ENCODE data around the gene FSTL5. TPM values are rescaled to one million over a fixed set of nuclear protein-coding genes. Genes with fewer than 3 reads are reported as not detected.

FSTL5 gene
- total RNA-seq, 1 donor from 2014 or later, result not detected

DNA sequence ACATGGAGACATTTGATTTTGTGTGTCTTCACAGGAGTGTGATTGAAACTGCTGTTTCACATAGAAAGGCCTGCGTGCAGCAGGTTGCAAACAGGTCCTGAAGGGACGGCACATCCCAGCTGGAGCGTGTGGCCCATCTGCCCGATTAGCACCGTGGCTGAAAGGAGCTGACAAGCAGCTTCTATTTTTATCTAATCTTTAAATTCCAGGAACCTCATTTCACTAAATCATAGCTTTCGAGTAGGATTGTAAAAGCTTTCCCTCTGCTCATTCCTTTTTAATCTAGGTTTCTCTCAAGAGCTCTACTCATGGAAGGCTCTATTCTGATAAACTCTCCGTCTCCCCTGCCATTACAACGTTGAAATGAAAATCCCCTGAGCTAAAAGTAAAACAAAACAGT, 106.8 kb downstream of the FSTL5 start:
- DNase-seq (ENCODE audit: low read depth), result no peak
- no peak for TF ChIP-seq CTCF (conservative IDR thresholded peaks at IDR 0.05; ENCODE audit: low read depth, low read length)
- H3K4me3 ChIP-seq (ENCODE audit: low read depth, low read length), result no peak overlapping the region

- no peak for DNase-seq (ENCODE audit: low read depth)
- no peak overlapping the region for H3K4me3 ChIP-seq (ENCODE audit: low read depth, low read length)
- no peak for TF ChIP-seq CTCF (conservative IDR thresholded peaks at IDR 0.05; ENCODE audit: low read depth, low read length)
These were observed 117.7 kb downstream of the FSTL5 start for GRCh38 chr4:162046135-162046534.

GRCh38 chr4:162038112-162038511, 125.7 kb downstream of the FSTL5 start:
- DNase-seq (ENCODE audit: low read depth), result no peak
- no peak overlapping the region for H3K4me3 ChIP-seq (ENCODE audit: low read depth, low read length)
- no peak for TF ChIP-seq CTCF (conservative IDR thresholded peaks at IDR 0.05; ENCODE audit: low read depth, low read length)

- DNase-seq (ENCODE audit: low read depth), result no peak
- H3K4me3 ChIP-seq (ENCODE audit: low read depth, low read length), result no peak overlapping the region
- TF ChIP-seq CTCF (conservative IDR thresholded peaks at IDR 0.05; ENCODE audit: low read depth, low read length), result no peak
These were observed 145.9 kb downstream of the FSTL5 start for GRCh38 chr4:162017863-162018262.

- no peak overlapping the region for H3K4me3 ChIP-seq (ENCODE audit: low read depth, low read length)
- TF ChIP-seq CTCF (conservative IDR thresholded peaks at IDR 0.05; ENCODE audit: low read depth, low read length), result no peak
- DNase-seq (ENCODE audit: low read depth), result no peak
These were observed 146.8 kb downstream of the FSTL5 start for GRCh38 chr4:162016991-162017390.

DNA sequence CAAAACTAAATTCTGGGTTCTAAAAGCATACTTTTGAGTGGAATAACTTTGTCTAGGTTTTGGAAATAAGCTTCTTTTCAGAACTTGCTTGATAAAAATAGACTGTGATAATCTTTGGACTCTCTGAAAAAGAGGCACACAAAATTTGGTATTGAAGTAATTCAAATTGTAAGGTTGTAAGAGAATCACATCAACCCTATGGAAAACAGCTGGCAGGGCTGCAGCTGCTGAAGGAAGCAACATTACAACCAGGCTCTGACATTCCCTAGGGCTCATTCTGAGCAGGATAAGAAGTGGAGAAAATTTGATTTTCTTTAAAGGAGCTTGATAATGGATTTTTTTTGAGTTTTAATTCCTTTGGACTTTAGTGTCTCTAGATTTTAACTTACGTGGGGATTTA, 147.6 kb downstream of the FSTL5 start:
- TF ChIP-seq CTCF (conservative IDR thresholded peaks at IDR 0.05; ENCODE audit: low read depth, low read length), result no peak
- H3K4me3 ChIP-seq (ENCODE audit: low read depth, low read length), result no peak overlapping the region
- DNase-seq (ENCODE audit: low read depth), result no peak

DNA sequence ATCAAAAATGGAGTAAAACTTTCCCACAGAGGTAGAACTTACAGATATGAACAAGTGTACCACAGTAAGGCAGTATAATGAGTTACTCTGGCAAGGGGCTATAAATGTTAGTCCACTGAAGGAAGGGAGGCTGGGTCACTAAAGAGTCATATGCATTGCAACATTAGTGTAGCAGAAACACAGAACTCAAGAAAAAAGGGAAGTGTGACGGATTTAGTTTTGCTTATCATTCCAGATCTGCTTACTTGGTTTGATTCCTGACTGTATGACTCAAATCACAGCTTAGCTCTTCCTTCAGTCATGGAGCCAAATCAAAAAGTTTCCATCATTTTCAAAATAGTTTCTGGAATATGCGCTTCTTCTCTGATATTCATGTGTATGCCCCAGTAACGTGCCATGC, 148.7 kb downstream of the FSTL5 start:
- TF ChIP-seq CTCF (conservative IDR thresholded peaks at IDR 0.05; ENCODE audit: low read depth, low read length), result no peak
- no peak overlapping the region for H3K4me3 ChIP-seq (ENCODE audit: low read depth, low read length)
- no peak for DNase-seq (ENCODE audit: low read depth)

Data from epithelial cell of proximal tubule (primary cell).